ENCODE measurements around the gene CDON.

The CDON gene

GRCh38 chr11:126035718-126036117 lies 26.9 kb downstream of the CDON start:
- H3K4me3 ChIP-seq (replicated peaks; ENCODE audit: low read depth, low read length), result no peak overlapping the region
- no peaks in the 10 kb centered on the region; the same call in 1 of the 2 replicates for H3K27me3 ChIP-seq (replicated peaks; ENCODE audit: control insufficient read depth, insufficient read depth, low read length)
- DNase-seq (ENCODE audit: extremely low read depth, insufficient read length), result no peak
- no peak for TF ChIP-seq CTCF (IDR thresholded peaks at IDR 0.05; ENCODE audit: insufficient read depth, low read length, poor library complexity, severe bottlenecking)
- no peaks in the 10 kb centered on the region for H3K36me3 ChIP-seq (ENCODE audit: control insufficient read depth, insufficient read depth, low read length)

GRCh38 chr11:126034933-126035425 lies 27.7 kb downstream of the CDON start:
- no peak for TF ChIP-seq CTCF (IDR thresholded peaks at IDR 0.05; ENCODE audit: insufficient read depth, low read length, poor library complexity, severe bottlenecking)
- no peak overlapping the region for H3K4me3 ChIP-seq (replicated peaks; ENCODE audit: low read depth, low read length)
- no peaks in the 10 kb centered on the region for H3K36me3 ChIP-seq (ENCODE audit: control insufficient read depth, insufficient read depth, low read length)
- DNase-seq (ENCODE audit: extremely low read depth, insufficient read length), result no peak
- no peaks in the 10 kb centered on the region; the same call in 1 of the 2 replicates for H3K27me3 ChIP-seq (replicated peaks; ENCODE audit: control insufficient read depth, insufficient read depth, low read length)

- Histone ChIP-seq H3K27me3 (replicated peaks; ENCODE audit: control insufficient read depth, insufficient read depth, low read length) (no peaks in the 10 kb centered on the region; the same call in 1 of the 2 replicates), H3K36me3 (ENCODE audit: control insufficient read depth, insufficient read depth, low read length) (no peaks in the 10 kb centered on the region), H3K4me3 (replicated peaks; ENCODE audit: low read depth, low read length) (no peak overlapping the region)
- TF ChIP-seq CTCF (IDR thresholded peaks at IDR 0.05; ENCODE audit: insufficient read depth, low read length, poor library complexity, severe bottlenecking), result no peak
- DNase-seq (ENCODE audit: extremely low read depth, insufficient read length), result no peak
Observed at GRCh38 chr11:126034039-126034932, 28.4 kb downstream of the CDON start.

GRCh38 chr11:126032375-126032774 lies 30.3 kb downstream of the CDON start:
- Histone ChIP-seq H3K36me3 (ENCODE audit: control insufficient read depth, insufficient read depth, low read length) (no peaks in the 10 kb centered on the region), H3K27me3 (replicated peaks; ENCODE audit: control insufficient read depth, insufficient read depth, low read length) (no peaks in the 10 kb centered on the region; the same call in 1 of the 2 replicates), H3K4me3 (replicated peaks; ENCODE audit: low read depth, low read length) (no peak overlapping the region)
- no peak for DNase-seq (ENCODE audit: extremely low read depth, insufficient read length)
- TF ChIP-seq CTCF (IDR thresholded peaks at IDR 0.05; ENCODE audit: insufficient read depth, low read length, poor library complexity, severe bottlenecking), result no peak

- Histone ChIP-seq H3K27me3 (replicated peaks; ENCODE audit: control insufficient read depth, insufficient read depth, low read length) (no peaks in the 10 kb centered on the region; the same call in 1 of the 2 replicates), H3K36me3 (ENCODE audit: control insufficient read depth, insufficient read depth, low read length) (no peaks in the 10 kb centered on the region), H3K4me3 (replicated peaks; ENCODE audit: low read depth, low read length) (no peak overlapping the region)
- no peak for DNase-seq (ENCODE audit: extremely low read depth, insufficient read length)
- TF ChIP-seq CTCF (IDR thresholded peaks at IDR 0.05; ENCODE audit: insufficient read depth, low read length, poor library complexity, severe bottlenecking), result no peak
Observed at GRCh38 chr11:126029805-126030204, 32.9 kb downstream of the CDON start.

Data from GM06990 (cell line).